ENCODE data around the gene LTO1.

DNA sequence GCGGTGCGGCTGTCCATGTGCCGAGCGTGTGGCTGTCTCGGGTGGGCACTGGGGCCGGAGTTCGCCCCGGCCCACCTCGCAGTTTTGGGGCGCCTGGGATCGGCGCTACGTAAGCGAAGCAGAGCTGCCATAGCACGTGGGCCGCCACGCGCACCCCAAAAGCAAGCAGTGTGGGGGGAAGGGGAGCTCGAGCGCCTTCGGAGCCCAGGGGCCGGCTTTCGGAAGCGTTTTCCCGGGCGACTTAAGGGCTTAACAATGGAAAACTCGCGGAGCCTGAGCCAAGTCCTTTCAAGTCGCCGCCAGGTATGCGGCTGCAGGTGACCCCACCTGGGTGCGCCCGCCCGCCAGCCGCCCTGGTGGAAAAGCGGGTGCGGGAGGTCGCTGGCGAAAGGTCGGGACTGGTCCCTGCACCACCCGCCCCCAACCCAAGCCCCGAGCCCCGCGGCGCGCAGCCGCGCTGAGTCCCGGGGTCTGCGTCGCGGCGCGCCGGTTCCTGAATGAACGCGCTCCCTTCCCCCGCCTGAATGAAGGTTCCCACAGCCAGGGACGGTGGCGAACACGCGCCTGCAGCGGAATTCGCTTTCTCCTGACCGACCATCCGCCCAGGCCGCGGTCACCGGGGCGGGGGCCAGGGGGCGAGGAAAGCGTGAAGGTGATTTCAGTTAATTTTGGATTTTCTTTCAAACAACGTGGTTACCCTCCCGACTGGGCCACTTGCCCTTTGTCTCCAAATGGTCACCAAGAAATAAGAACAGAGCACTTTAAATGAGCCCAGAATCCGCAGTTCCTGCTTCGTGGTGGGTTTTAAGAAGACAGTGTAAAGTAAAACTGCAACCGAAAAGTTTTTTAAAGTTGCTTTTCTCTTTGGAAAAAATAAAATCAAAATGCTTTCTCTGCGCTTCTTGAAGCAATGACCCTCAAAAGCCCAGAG, 36.9 kb downstream of the LTO1 start:
- TF ChIP-seq EZH2 (IDR thresholded peaks at IDR 0.05; ENCODE audit: borderline replicate concordance, control insufficient read depth, low read depth, low read length) (no peak), NFXL1 (IDR thresholded peaks at IDR 0.05; ENCODE audit: borderline replicate concordance) (no peak), RFX5 (IDR thresholded peaks at IDR 0.05; ENCODE audit: low read depth, low read length) (no peak)
- TF ChIP-seq, protein P1, sequence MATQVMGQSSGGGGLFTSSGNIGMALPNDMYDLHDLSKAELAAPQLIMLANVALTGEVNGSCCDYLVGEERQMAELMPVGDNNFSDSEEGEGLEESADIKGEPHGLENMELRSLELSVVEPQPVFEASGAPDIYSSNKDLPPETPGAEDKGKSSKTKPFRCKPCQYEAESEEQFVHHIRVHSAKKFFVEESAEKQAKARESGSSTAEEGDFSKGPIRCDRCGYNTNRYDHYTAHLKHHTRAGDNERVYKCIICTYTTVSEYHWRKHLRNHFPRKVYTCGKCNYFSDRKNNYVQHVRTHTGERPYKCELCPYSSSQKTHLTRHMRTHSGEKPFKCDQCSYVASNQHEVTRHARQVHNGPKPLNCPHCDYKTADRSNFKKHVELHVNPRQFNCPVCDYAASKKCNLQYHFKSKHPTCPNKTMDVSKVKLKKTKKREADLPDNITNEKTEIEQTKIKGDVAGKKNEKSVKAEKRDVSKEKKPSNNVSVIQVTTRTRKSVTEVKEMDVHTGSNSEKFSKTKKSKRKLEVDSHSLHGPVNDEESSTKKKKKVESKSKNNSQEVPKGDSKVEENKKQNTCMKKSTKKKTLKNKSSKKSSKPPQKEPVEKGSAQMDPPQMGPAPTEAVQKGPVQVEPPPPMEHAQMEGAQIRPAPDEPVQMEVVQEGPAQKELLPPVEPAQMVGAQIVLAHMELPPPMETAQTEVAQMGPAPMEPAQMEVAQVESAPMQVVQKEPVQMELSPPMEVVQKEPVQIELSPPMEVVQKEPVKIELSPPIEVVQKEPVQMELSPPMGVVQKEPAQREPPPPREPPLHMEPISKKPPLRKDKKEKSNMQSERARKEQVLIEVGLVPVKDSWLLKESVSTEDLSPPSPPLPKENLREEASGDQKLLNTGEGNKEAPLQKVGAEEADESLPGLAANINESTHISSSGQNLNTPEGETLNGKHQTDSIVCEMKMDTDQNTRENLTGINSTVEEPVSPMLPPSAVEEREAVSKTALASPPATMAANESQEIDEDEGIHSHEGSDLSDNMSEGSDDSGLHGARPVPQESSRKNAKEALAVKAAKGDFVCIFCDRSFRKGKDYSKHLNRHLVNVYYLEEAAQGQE (IDR thresholded peaks at IDR 0.05; ENCODE audit: low read depth, low read length) = no peak
- TF ChIP-seq, protein P2, sequence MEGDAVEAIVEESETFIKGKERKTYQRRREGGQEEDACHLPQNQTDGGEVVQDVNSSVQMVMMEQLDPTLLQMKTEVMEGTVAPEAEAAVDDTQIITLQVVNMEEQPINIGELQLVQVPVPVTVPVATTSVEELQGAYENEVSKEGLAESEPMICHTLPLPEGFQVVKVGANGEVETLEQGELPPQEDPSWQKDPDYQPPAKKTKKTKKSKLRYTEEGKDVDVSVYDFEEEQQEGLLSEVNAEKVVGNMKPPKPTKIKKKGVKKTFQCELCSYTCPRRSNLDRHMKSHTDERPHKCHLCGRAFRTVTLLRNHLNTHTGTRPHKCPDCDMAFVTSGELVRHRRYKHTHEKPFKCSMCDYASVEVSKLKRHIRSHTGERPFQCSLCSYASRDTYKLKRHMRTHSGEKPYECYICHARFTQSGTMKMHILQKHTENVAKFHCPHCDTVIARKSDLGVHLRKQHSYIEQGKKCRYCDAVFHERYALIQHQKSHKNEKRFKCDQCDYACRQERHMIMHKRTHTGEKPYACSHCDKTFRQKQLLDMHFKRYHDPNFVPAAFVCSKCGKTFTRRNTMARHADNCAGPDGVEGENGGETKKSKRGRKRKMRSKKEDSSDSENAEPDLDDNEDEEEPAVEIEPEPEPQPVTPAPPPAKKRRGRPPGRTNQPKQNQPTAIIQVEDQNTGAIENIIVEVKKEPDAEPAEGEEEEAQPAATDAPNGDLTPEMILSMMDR (IDR thresholded peaks at IDR 0.05 in 2 of 3, conservative IDR thresholded peaks at IDR 0.05 in 1 of 3; ENCODE audit: control insufficient read depth in 2 of 3, extremely low read depth in 1 of 3, insufficient read depth in 1 of 3, low read depth in 3 of 3, low read length in 3 of 3) = no peak
